Osteoblast (primary cell): ENCODE data around the gene PIK3CB. TPM values are rescaled to one million over a fixed set of nuclear protein-coding genes. Genes with fewer than 3 reads are reported as not detected.
A peak's percentile ranks its signal among the peaks of the same experiment; 100 is the strongest.

ENCODE experiments used
- DNase-seq: peaks from one replicate; pipeline ENCODE4 v3.0.0; 2011; ENCODE audit warnings: low spot score, mixed read lengths; ENCODE audit not compliant: insufficient read length; ENCODE audit errors: missing footprints
- H2AFZ ChIP-seq: 2 replicates; pipeline ENCODE4 v1.6.0; 2011; ENCODE audit warnings: mild to moderate bottlenecking, low read length
- H3K27ac ChIP-seq: 2 replicates; pipeline ENCODE4 v1.5.1; 2011; ENCODE audit warnings: mild to moderate bottlenecking, low read depth, low read length, moderate library complexity
- H3K27me3 ChIP-seq: 2 replicates; pipeline ENCODE4 v1.6.0; 2012; ENCODE audit warnings: mild to moderate bottlenecking, control low read depth, inconsistent platforms, low read length, moderate library complexity; ENCODE audit not compliant: insufficient read depth
- H3K36me3 ChIP-seq: 2 replicates; pipeline ENCODE4 v1.5.1; 2011; ENCODE audit warnings: mild to moderate bottlenecking, low read length, control low read depth, moderate library complexity; ENCODE audit not compliant: insufficient read depth
- H3K4me1 ChIP-seq: 2 replicates; pipeline ENCODE4 v1.5.1; 2011; ENCODE audit warnings: mild to moderate bottlenecking, low read length, control low read depth, moderate library complexity; ENCODE audit not compliant: insufficient read depth
- H3K4me2 ChIP-seq: 2 replicates; pipeline ENCODE4 v1.6.0; 2011; ENCODE audit warnings: mild to moderate bottlenecking, low read length; ENCODE audit not compliant: insufficient read depth
- H3K4me3 ChIP-seq: fragments of 200-600 bp; sonication (generic); 3 replicates; pipeline ENCODE4 v1.5.1; 2012; ENCODE audit warnings: mild to moderate bottlenecking, low read length, inconsistent platforms; ENCODE audit not compliant: insufficient read depth
- H3K79me2 ChIP-seq: 2 replicates; pipeline ENCODE4 v1.6.0; 2012; ENCODE audit warnings: mild to moderate bottlenecking, low read length, control low read depth, inconsistent platforms; ENCODE audit not compliant: insufficient read depth
- H3K9me3 ChIP-seq: 2 replicates; pipeline ENCODE4 v1.5.1; 2011; ENCODE audit warnings: low read depth, low read length, control low read depth
- H4K20me1 ChIP-seq: 2 replicates; pipeline ENCODE4 v1.6.0; 2012; ENCODE audit warnings: mild to moderate bottlenecking, low read length, control low read depth; ENCODE audit not compliant: insufficient read depth
- total RNA-seq: library from RNA; depleted of rRNA; stranded (reverse); fragments of >200 nt; gene quantifications from 2 replicates; pipeline ENCODE4 v1.2.3, GENCODE V29; 2012
- TF ChIP-seq, protein P1 (sequence below): IDR thresholded peaks from 2 replicates; pipeline ENCODE4 v1.5.1; 2011; ENCODE audit warnings: mild to moderate bottlenecking, low read depth, low read length, moderate library complexity; ENCODE audit errors: extremely low read depth

PIK3CB gene
- total RNA-seq, 1 donor: 14.5 TPM

- peak overlapping the region; percentile 45 for H3K4me2 ChIP-seq
- DNase-seq: peak; percentile 6
These were observed 147.5 kb downstream of the PIK3CB start for GRCh38 chr3:138687236-138687635.

GRCh38 chr3:138686771-138687221 lies 147.9 kb downstream of the PIK3CB start:
- H2AFZ ChIP-seq: no peak overlapping the region
- H3K4me3 ChIP-seq: no peak overlapping the region
- no peaks in the 10 kb centered on the region for H4K20me1 ChIP-seq
- no peaks in the 10 kb centered on the region for H3K9me3 ChIP-seq
- peak overlapping the region; percentile 65 for H3K27ac ChIP-seq
- H3K4me1 ChIP-seq: peaks cover 14% of the 10 kb centered on the region
- H3K4me2 ChIP-seq: peak overlapping the region; percentile 45
- no peaks in the 10 kb centered on the region for H3K27me3 ChIP-seq
- H3K79me2 ChIP-seq: no peaks in the 10 kb centered on the region
- TF ChIP-seq, protein P1, sequence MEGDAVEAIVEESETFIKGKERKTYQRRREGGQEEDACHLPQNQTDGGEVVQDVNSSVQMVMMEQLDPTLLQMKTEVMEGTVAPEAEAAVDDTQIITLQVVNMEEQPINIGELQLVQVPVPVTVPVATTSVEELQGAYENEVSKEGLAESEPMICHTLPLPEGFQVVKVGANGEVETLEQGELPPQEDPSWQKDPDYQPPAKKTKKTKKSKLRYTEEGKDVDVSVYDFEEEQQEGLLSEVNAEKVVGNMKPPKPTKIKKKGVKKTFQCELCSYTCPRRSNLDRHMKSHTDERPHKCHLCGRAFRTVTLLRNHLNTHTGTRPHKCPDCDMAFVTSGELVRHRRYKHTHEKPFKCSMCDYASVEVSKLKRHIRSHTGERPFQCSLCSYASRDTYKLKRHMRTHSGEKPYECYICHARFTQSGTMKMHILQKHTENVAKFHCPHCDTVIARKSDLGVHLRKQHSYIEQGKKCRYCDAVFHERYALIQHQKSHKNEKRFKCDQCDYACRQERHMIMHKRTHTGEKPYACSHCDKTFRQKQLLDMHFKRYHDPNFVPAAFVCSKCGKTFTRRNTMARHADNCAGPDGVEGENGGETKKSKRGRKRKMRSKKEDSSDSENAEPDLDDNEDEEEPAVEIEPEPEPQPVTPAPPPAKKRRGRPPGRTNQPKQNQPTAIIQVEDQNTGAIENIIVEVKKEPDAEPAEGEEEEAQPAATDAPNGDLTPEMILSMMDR: no peak
- peaks cover 7% of the 10 kb centered on the region for H3K36me3 ChIP-seq
- peak; percentile 55 for DNase-seq

More at GRCh38 chr3:138687236-138687635, 147.5 kb downstream of the PIK3CB start:
- Histone ChIP-seq H3K36me3 (peaks cover 2% of the 10 kb centered on the region), H4K20me1 (no peaks in the 10 kb centered on the region), H3K4me3 (no peak overlapping the region), H3K27ac (peak overlapping the region; percentile 65), H3K79me2 (no peaks in the 10 kb centered on the region), H2AFZ (no peak overlapping the region), H3K4me1 (peaks cover 18% of the 10 kb centered on the region), H3K27me3 (no peaks in the 10 kb centered on the region), H3K9me3 (no peaks in the 10 kb centered on the region)
- TF ChIP-seq, protein P1: no peak

DNA sequence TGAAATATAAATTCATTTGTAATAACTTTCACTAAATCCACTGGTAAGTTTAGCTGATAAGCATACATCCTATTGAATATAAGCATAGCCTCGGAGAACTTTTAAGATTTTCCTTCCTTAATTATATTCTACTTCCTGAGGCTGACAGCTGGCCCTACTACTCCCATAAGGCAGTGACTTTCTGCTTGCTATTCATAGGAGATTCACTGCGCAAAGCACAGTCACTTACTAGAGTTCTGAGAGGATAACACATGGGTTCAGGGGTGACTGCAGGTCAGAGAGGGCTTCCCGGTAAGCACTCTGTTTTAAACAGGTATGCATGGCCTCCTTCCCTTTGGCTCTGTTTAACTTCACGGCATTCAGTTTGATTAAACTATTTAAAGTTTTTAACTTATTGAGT lies 150.3 kb downstream of the PIK3CB start:
- Histone ChIP-seq H3K9me3 (no peaks in the 10 kb centered on the region), H3K79me2 (no peaks in the 10 kb centered on the region)

GRCh38 chr3:138682648-138683047 lies 152.1 kb downstream of the PIK3CB start:
- Histone ChIP-seq H3K27me3 (no peaks in the 10 kb centered on the region), H4K20me1 (no peaks in the 10 kb centered on the region), H3K36me3 (peaks cover 7% of the 10 kb centered on the region), H2AFZ (no peak overlapping the region), H3K4me3 (no peak overlapping the region), H3K4me2 (no peak overlapping the region), H3K27ac (no peak overlapping the region), H3K79me2 (no peaks in the 10 kb centered on the region), H3K9me3 (no peaks in the 10 kb centered on the region), H3K4me1 (peaks cover 14% of the 10 kb centered on the region)
- DNase-seq: no peak
- TF ChIP-seq, protein P1: no peak

More for the DNA sequence above, 150.3 kb downstream of the PIK3CB start:
- DNase-seq: no peak
- H2AFZ ChIP-seq: no peak overlapping the region
- H4K20me1 ChIP-seq: no peaks in the 10 kb centered on the region
- H3K4me1 ChIP-seq: peaks cover 14% of the 10 kb centered on the region
- H3K36me3 ChIP-seq: peaks cover 7% of the 10 kb centered on the region
- no peak overlapping the region for H3K4me2 ChIP-seq
- no peak overlapping the region for H3K27ac ChIP-seq
- H3K27me3 ChIP-seq: no peaks in the 10 kb centered on the region
- TF ChIP-seq, protein P1: no peak
- H3K4me3 ChIP-seq: no peak overlapping the region
